ENCODE data around the gene ARHGAP18.

- no peak for TF ChIP-seq YY1 (IDR thresholded peaks at IDR 0.05; ENCODE audit: insufficient read depth, insufficient replicate concordance, low read depth, low read length)
- no peak for TF ChIP-seq JUNB (CRISPR knock-in tag; IDR thresholded peaks at IDR 0.05; ENCODE audit: borderline replicate concordance)
- no peak for TF ChIP-seq NFKBIZ (CRISPR knock-in tag; IDR thresholded peaks at IDR 0.05)
- no peak for TF ChIP-seq ZBTB10 (CRISPR knock-in tag; IDR thresholded peaks at IDR 0.05; ENCODE audit: borderline replicate concordance)
- no peak for TF ChIP-seq GATA4 (IDR thresholded peaks at IDR 0.05; ENCODE audit: borderline replicate concordance, low read depth)
- TF ChIP-seq HNF4A (CRISPR knock-in tag; IDR thresholded peaks at IDR 0.05): no peak
Measured at GRCh38 chr6:129653229-129653628, 56.7 kb downstream of the ARHGAP18 start.
